Progenitor cell of endocrine pancreas (in vitro differentiated cells): ENCODE results near the gene MTUS2. TPM values are rescaled to one million over a fixed set of nuclear protein-coding genes. Genes with fewer than 3 reads are reported as not detected.

ENCODE experiments used
- DNase-seq: peaks from one replicate; pipeline ENCODE4 v3.0.0; 2021; ENCODE audit warnings: low spot score; ENCODE audit not compliant: unreplicated experiment
- H3K27ac Mint-ChIP-seq: 2 replicates; pipeline ENCODE4 v1.8.0; 2021; ENCODE audit warnings: mild to moderate bottlenecking, moderate library complexity, mixed read lengths
- H3K27me3 Mint-ChIP-seq: 2 replicates; pipeline ENCODE4 v1.8.0; 2021; ENCODE audit warnings: mixed read lengths
- H3K36me3 Mint-ChIP-seq: 2 replicates; pipeline ENCODE4 v1.8.0; 2022; ENCODE audit warnings: mixed read lengths; ENCODE audit not compliant: insufficient read depth
- H3K4me1 Mint-ChIP-seq: 2 replicates; pipeline ENCODE4 v1.8.0; 2021; ENCODE audit warnings: low read depth, mixed read lengths
- H3K4me3 Mint-ChIP-seq: 2 replicates; pipeline ENCODE4 v1.8.0; 2021; ENCODE audit warnings: low read depth, mild to moderate bottlenecking, moderate library complexity, mixed read lengths
- H3K9me3 Mint-ChIP-seq: 2 replicates; pipeline ENCODE4 v1.8.0; 2021; ENCODE audit warnings: low read depth, mixed read lengths
- total RNA-seq: library from RNA; stranded (reverse); gene quantifications from 2 replicates; pipeline ENCODE4 v1.2.1, GENCODE V29; 2021
- TF ChIP-seq, protein P1 (sequence below): fragments of 200-600 bp; sonication (generic); IDR thresholded peaks from one replicate; pipeline ENCODE4 v1.5.0; 2021; ENCODE audit warnings: antibody characterized with exemption, mild to moderate bottlenecking; ENCODE audit not compliant: unreplicated experiment

The MTUS2 gene
- total RNA-seq, 1 donor from 2014 or later: 9.3 TPM

GRCh38 chr13:29000826-29001225 is 180.7 kb downstream of the MTUS2 start:
- Mint-ChIP-seq H3K27ac (no peak overlapping the region), H3K4me1 (no peaks in the 10 kb centered on the region), H3K27me3 (peaks cover 7% of the 10 kb centered on the region), H3K4me3 (no peak overlapping the region), H3K36me3 (peaks cover 3% of the 10 kb centered on the region), H3K9me3 (peaks cover 23% of the 10 kb centered on the region)
- DNase-seq: no peak
- TF ChIP-seq, protein P1, sequence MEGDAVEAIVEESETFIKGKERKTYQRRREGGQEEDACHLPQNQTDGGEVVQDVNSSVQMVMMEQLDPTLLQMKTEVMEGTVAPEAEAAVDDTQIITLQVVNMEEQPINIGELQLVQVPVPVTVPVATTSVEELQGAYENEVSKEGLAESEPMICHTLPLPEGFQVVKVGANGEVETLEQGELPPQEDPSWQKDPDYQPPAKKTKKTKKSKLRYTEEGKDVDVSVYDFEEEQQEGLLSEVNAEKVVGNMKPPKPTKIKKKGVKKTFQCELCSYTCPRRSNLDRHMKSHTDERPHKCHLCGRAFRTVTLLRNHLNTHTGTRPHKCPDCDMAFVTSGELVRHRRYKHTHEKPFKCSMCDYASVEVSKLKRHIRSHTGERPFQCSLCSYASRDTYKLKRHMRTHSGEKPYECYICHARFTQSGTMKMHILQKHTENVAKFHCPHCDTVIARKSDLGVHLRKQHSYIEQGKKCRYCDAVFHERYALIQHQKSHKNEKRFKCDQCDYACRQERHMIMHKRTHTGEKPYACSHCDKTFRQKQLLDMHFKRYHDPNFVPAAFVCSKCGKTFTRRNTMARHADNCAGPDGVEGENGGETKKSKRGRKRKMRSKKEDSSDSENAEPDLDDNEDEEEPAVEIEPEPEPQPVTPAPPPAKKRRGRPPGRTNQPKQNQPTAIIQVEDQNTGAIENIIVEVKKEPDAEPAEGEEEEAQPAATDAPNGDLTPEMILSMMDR: no peak

- Mint-ChIP-seq H3K27me3 (peaks cover 5% of the 10 kb centered on the region), H3K9me3 (peaks cover 4% of the 10 kb centered on the region), H3K4me3 (no peak overlapping the region), H3K27ac (no peak overlapping the region), H3K4me1 (no peaks in the 10 kb centered on the region), H3K36me3 (peaks cover 3% of the 10 kb centered on the region)
- TF ChIP-seq, protein P1: no peak
- no peak for DNase-seq
Observed at GRCh38 chr13:29005035-29005762, 185.1 kb downstream of the MTUS2 start.

DNA sequence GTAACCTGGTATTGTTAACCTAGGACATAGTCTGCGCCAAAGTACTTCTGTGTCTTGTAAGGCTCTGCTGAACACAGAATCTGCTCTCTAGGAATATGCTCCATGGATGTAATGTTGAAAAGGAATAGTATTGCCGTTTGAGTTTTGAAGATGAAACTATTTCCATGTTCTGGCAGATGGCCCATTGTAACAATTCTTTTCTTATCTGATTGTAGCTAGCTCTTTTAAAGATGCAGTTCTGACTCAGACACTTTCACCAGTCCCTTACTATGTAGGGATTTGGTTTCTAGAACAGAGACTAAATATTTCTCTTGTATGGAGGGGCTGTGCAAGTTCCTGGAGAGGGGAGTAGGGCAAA is 185.6 kb downstream of the MTUS2 start:
- no peak overlapping the region for H3K27ac Mint-ChIP-seq
- H3K27me3 Mint-ChIP-seq: peaks cover 5% of the 10 kb centered on the region
- H3K4me1 Mint-ChIP-seq: no peaks in the 10 kb centered on the region
- H3K36me3 Mint-ChIP-seq: peaks cover under 1% of the 10 kb centered on the region
- H3K4me3 Mint-ChIP-seq: no peak overlapping the region
- TF ChIP-seq, protein P1: no peak
- no peak for DNase-seq
- H3K9me3 Mint-ChIP-seq: peaks cover 1% of the 10 kb centered on the region

GRCh38 chr13:29006359-29006850 is 186.3 kb downstream of the MTUS2 start:
- H3K9me3 Mint-ChIP-seq: no peaks in the 10 kb centered on the region
- H3K36me3 Mint-ChIP-seq: no peaks in the 10 kb centered on the region
- TF ChIP-seq, protein P1: no peak
- peaks cover 5% of the 10 kb centered on the region for H3K27me3 Mint-ChIP-seq
- H3K4me3 Mint-ChIP-seq: no peak overlapping the region
- DNase-seq: no peak
- no peak overlapping the region for H3K27ac Mint-ChIP-seq
- H3K4me1 Mint-ChIP-seq: no peaks in the 10 kb centered on the region

GRCh38 chr13:29008296-29008695 is 188.2 kb downstream of the MTUS2 start:
- Mint-ChIP-seq H3K4me1 (peaks cover 2% of the 10 kb centered on the region), H3K36me3 (no peaks in the 10 kb centered on the region), H3K27me3 (peaks cover 5% of the 10 kb centered on the region), H3K27ac (no peak overlapping the region), H3K9me3 (no peaks in the 10 kb centered on the region), H3K4me3 (no peak overlapping the region)
- TF ChIP-seq, protein P1: no peak
- no peak for DNase-seq
